Measurements from ENCODE around the gene BRMS1.

The BRMS1 gene

DNA sequence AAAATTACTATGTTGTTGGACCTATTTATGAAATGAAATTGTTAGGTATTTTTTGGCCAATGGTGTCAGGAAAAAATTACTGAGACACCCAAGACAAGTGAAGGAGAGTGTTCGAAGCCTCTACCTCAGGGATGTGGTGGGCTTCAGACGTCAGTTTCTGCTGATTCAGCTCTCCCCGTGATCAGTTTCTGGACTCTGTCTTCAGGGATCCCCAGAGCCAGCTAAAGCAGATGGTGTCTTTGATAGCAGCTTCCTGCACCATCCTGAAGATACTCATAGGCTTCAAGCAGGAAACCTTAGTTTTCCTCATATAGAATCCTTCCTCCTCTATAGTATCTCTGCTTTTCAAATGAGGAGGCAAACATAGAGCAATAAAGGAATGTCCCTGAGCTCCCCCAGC lies 35.4 kb downstream of the BRMS1 start:
- no peak overlapping the region for H3K27ac ChIP-seq
- CTCF ChIA-PET, result interaction anchor here (0.7 kb wide), 1 partner anchor 78 kb away, joined by 3 read pairs; no protein-coding TSS in a partner anchor
- TF ChIP-seq, protein P1, sequence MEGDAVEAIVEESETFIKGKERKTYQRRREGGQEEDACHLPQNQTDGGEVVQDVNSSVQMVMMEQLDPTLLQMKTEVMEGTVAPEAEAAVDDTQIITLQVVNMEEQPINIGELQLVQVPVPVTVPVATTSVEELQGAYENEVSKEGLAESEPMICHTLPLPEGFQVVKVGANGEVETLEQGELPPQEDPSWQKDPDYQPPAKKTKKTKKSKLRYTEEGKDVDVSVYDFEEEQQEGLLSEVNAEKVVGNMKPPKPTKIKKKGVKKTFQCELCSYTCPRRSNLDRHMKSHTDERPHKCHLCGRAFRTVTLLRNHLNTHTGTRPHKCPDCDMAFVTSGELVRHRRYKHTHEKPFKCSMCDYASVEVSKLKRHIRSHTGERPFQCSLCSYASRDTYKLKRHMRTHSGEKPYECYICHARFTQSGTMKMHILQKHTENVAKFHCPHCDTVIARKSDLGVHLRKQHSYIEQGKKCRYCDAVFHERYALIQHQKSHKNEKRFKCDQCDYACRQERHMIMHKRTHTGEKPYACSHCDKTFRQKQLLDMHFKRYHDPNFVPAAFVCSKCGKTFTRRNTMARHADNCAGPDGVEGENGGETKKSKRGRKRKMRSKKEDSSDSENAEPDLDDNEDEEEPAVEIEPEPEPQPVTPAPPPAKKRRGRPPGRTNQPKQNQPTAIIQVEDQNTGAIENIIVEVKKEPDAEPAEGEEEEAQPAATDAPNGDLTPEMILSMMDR (conservative IDR thresholded peaks at IDR 0.05; ENCODE audit: low read depth), result no peak
- DNase-seq (ENCODE audit: low spot score), result no peak
- POLR2A ChIA-PET (ENCODE audit: low non-redundant PET), result no interaction called here

DNA sequence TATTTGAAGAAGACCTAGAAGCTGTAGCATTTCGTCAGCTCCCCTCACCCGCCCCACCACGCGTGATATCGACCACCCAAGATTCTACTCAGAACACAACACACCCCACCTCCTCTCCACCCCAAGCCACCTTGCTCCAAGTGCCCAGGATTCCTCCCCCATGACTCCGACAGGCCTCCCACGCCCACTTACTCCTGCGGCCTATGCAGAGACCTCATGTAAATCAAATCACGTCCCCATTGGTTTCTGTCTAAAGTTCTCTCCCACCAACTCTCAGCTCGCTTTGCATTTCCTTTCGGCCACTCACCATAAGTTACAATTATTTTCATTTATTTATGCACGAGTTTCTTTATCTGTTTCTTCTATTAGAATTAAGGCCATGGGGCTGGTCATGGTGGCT lies 42.2 kb downstream of the BRMS1 start:
- no peak for DNase-seq (ENCODE audit: low spot score)
- ChIA-PET CTCF (interaction anchor here (0.9 kb wide), 1 partner anchor 9 kb away, joined by 4 read pairs; no protein-coding TSS in a partner anchor), POLR2A (ENCODE audit: low non-redundant PET) (no interaction called here)
- TF ChIP-seq, protein P1 (conservative IDR thresholded peaks at IDR 0.05; ENCODE audit: low read depth), result no peak
- H3K27ac ChIP-seq, result no peak overlapping the region

DNA sequence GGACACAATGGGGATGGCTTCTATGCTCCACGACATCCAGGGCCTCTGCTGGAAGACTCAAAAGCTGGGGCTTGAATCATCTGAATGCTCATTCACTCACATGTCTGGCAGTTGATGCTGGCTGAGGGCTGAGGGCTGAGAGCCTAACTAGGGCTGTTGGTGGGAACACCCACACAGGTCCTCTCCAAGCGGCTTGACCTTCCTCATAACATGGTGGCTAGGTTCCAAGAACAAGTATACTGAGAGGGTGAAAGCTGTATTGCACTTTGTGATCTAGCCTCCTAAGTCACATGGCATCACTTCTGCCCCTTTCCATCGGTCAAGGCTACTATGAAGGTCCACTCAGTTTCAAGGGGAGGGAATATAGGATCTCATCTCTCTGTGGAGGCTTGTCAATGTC lies 45.7 kb downstream of the BRMS1 start:
- DNase-seq (ENCODE audit: low spot score), result no peak
- no peak overlapping the region for H3K27ac ChIP-seq
- ChIA-PET CTCF (interaction anchor here (1.0 kb wide), 1 partner anchor 12 kb away, joined by 6 read pairs; no protein-coding TSS in a partner anchor), POLR2A (ENCODE audit: low non-redundant PET) (no interaction called here)
- TF ChIP-seq, protein P1 (conservative IDR thresholded peaks at IDR 0.05; ENCODE audit: low read depth), result no peak

DNA sequence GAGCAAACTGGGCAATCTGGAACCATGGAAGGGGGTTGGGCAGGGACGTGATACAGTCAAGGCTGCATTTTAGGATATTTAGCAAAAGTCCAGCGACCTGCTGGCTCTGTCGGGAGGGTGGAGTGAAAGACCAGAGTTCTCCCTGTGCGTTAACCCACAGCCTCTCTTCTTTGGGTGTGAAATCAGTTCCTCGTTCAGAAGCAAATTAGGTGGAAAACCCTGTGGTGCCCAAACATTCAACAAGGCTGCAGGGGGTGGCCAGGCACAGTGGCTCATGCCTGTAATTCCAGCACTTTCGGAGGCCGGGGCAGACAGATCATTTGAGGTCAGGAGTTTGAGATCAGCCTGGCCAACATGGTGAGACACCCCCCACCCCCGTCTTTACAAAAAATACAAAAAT lies 47.3 kb downstream of the BRMS1 start:
- TF ChIP-seq, protein P1 (conservative IDR thresholded peaks at IDR 0.05; ENCODE audit: low read depth), result no peak
- no peak for DNase-seq (ENCODE audit: low spot score)
- ChIA-PET CTCF (interaction anchor here (0.8 to 1.2 kb wide), 3 partner anchors 14 to 275 kb away, joined by 4 to 5 read pairs (median 5); no protein-coding TSS in a partner anchor), POLR2A (ENCODE audit: low non-redundant PET) (interaction anchor here (0.7 kb wide), 1 partner anchor 15 kb away, joined by 4 read pairs; no protein-coding TSS in a partner anchor)
- H3K27ac ChIP-seq, result no peak overlapping the region

DNA sequence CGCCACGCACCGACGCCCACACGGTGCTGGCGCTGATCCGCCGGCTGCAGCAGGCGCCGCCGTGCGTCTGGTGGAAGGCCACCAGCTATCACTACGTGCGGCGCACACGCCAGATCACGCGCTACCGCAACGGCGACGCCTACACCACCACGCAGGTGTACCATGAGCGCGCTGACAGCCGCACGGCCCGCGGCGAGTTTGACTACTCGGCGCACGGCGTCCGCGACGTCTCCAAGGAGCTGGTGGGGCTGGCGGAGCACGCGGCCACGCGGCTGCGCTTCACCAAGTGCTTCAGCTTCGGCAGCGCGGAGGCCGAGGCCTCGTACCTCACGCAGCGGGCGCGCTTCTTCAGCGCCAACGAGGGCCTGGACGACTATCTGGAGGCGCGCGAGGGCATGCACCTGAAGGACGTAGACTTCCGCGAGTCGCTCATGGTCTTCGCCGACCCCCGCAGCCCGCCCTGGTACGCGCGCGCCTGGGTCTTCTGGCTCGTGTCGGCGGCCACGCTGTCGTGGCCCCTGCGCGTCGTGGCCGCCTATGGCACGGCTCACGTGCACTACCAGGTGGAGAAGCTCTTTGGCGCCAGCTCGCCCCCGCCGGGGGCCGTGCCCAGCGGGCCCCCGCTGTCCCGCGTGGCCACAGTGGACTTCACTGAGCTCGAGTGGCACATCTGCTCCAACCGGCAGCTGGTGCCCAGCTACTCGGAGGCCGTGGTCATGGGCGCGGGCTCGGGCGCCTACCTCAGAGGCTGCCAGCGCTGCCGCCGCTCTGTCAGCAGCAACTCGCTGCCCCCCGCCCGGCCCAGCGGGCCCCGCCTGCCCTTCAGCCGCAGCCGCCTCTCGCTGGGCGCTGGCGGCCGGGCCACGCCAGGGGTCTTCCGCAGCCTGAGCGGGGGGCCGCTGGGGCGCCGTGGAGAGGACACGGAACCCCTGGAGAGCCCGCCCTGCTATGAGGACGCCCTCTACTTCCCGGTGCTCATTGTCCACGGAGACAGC lies 50.0 kb downstream of the BRMS1 start:
- H3K27ac ChIP-seq, result no peak overlapping the region
- no peak for DNase-seq (ENCODE audit: low spot score)
- POLR2A ChIA-PET (ENCODE audit: low non-redundant PET), result no interaction called here
- CTCF ChIA-PET, result interaction anchor here (0.6 to 2.6 kb wide), 3 partner anchors 12 to 422 kb away, joined by 4 to 6 read pairs (median 5); no protein-coding TSS in a partner anchor
- TF ChIP-seq, protein P1 (conservative IDR thresholded peaks at IDR 0.05; ENCODE audit: low read depth), result no peak

DNA sequence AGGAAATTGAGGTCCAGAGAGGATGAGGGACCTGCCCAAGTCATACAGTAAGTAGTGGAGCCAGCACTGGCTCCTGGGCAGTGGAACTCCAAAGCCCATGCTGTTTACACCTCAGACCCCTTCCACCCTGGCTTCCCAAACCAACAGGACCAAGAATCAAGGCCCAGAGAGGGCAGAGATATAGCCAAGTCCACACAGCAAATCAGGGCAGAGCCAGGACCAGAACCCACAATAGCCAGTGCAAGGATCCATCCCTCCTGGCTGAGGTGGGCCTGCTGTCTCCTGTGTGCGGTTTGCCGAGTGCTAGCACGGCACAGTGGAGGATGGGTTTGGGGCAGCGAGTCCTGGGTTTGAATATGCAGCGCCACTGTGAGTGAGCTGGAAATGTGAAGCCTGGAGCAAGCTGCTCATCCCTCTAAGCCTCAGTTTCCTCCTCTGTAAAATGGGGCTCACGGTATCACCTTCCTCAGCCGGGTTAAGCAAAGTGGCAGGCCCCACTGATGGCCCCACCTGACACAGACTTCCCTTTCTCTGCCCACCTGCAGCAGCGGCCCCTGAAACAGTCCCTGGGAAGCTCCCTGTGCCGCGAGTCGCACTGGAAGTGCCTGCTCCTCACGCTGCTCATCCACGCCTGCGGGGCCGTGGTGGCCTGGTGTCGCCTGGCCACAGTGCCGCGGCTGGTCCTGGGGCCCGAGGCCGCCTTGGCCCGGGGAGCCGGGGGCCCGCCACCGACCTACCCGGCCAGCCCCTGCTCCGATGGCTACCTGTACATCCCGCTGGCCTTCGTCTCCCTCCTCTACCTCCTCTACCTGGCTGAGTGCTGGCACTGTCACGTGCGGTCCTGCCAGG lies 50.9 kb downstream of the BRMS1 start:
- CTCF ChIA-PET, result interaction anchor here (0.6 to 2.6 kb wide), 3 partner anchors 11 to 423 kb away, joined by 4 to 6 read pairs (median 5); no protein-coding TSS in a partner anchor
- TF ChIP-seq, protein P1 (conservative IDR thresholded peaks at IDR 0.05; ENCODE audit: low read depth), result no peak
- no peak overlapping the region for H3K27ac ChIP-seq
- DNase-seq (ENCODE audit: low spot score), result no peak
- POLR2A ChIA-PET (ENCODE audit: low non-redundant PET), result no interaction called here
